SK-N-SH treated with all-trans-retinoic acid at 6 μM for 48 hours (cell line): ENCODE results near the gene DDIT3.

ENCODE experiments used
- CSDC2 ChIP-seq: fragments of 250-450 bp; sonication (Bioruptor Pico); IDR thresholded peaks from 2 replicates; pipeline ENCODE4 v1.5.0; 2020; ENCODE audit warnings: mild to moderate bottlenecking, moderate library complexity
- ESRRG ChIP-seq: fragments of 250-450 bp; sonication (Bioruptor Pico); IDR thresholded peaks from 2 replicates; pipeline ENCODE4 v1.6.1; 2021; ENCODE audit warnings: mild to moderate bottlenecking
- GLIS3 ChIP-seq: fragments of 250-450 bp; sonication (Bioruptor Pico); IDR thresholded peaks from 2 replicates; pipeline ENCODE4 v1.5.0; 2020; ENCODE audit warnings: mild to moderate bottlenecking, moderate library complexity
- OSR1 ChIP-seq: fragments of 250-450 bp; sonication (Bioruptor Pico); IDR thresholded peaks from 2 replicates; pipeline ENCODE4 v1.8.0; 2022; ENCODE audit warnings: moderate library complexity, mild to moderate bottlenecking, inconsistent platforms
- PATZ1 ChIP-seq: fragments of 250-450 bp; sonication (Bioruptor Pico); IDR thresholded peaks from 2 replicates; pipeline ENCODE4 v1.8.0; 2020; ENCODE audit warnings: mild to moderate bottlenecking, moderate library complexity, borderline replicate concordance
- RARB ChIP-seq: fragments of 250-450 bp; sonication (Bioruptor Pico); IDR thresholded peaks from 2 replicates; pipeline ENCODE4 v1.8.0; 2021; ENCODE audit warnings: mild to moderate bottlenecking, moderate library complexity
- TCF4 ChIP-seq: fragments of 250-450 bp; sonication (Bioruptor Pico); IDR thresholded peaks from 2 replicates; pipeline ENCODE4 v1.8.0; 2021; ENCODE audit warnings: mild to moderate bottlenecking, moderate library complexity, borderline replicate concordance
- ZFP3 ChIP-seq: fragments of 250-450 bp; sonication (Bioruptor Pico); IDR thresholded peaks from 2 replicates; pipeline ENCODE4 v1.5.0; 2020; ENCODE audit warnings: mild to moderate bottlenecking, moderate library complexity
- ZFP30 ChIP-seq: fragments of 450-650 bp; formaldehyde crosslinking; IDR thresholded peaks from 2 replicates; pipeline ENCODE4 v1.5.0; 2022; ENCODE audit warnings: mild to moderate bottlenecking, moderate library complexity

GRCh38 chr12:57497223-57498131, 22.8 kb downstream of the DDIT3 start:
- TF ChIP-seq ZFP30 (CRISPR knock-in tag) (no peak), OSR1 (CRISPR knock-in tag) (no peak), RARB (CRISPR knock-in tag) (no peak), PATZ1 (CRISPR knock-in tag) (no peak), ZFP3 (CRISPR knock-in tag) (no peak), GLIS3 (no peak), ESRRG (CRISPR knock-in tag) (no peak), TCF4 (CRISPR knock-in tag) (no peak), CSDC2 (no peak)
